Hepatocyte (in vitro differentiated cells): Measurements from ENCODE around the gene PISD.

Experiments used
- EZH2 ChIP-seq: fragments of 200-600 bp; sonication (generic); IDR thresholded peaks from 2 replicates; pipeline ENCODE4 v1.6.1; 2016; ENCODE audit warnings: antibody characterized with exemption, mild to moderate bottlenecking, borderline replicate concordance
- TF ChIP-seq, protein P1 (sequence below): fragments of 200-600 bp; sonication (generic); IDR thresholded peaks from 2 replicates; pipeline ENCODE4 v1.5.1; 2016; ENCODE audit warnings: antibody characterized with exemption, mild to moderate bottlenecking; ENCODE audit not compliant: poor library complexity

DNA sequence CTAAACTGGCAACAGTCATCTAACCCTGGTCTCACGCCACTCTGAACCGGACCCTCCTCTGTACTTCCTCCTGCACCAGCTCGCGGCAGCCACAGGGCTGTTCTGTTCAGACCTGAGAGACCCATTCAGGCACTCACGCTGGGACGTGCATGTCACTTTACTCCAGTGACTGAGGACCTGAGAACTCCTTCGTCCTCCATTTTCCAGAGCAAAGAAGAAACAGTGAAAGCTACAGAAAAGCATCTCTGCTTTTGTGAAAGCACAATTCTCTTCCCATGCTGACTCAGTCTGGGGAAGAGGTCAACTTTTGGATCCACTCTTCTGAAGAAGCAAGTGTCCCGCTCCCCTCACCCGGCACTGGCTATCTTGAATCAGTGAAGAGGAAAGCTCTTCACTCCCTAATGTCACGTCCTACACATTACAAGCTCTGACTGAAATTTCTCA lies 24.5 kb downstream of the PISD start:
- TF ChIP-seq, protein P1, sequence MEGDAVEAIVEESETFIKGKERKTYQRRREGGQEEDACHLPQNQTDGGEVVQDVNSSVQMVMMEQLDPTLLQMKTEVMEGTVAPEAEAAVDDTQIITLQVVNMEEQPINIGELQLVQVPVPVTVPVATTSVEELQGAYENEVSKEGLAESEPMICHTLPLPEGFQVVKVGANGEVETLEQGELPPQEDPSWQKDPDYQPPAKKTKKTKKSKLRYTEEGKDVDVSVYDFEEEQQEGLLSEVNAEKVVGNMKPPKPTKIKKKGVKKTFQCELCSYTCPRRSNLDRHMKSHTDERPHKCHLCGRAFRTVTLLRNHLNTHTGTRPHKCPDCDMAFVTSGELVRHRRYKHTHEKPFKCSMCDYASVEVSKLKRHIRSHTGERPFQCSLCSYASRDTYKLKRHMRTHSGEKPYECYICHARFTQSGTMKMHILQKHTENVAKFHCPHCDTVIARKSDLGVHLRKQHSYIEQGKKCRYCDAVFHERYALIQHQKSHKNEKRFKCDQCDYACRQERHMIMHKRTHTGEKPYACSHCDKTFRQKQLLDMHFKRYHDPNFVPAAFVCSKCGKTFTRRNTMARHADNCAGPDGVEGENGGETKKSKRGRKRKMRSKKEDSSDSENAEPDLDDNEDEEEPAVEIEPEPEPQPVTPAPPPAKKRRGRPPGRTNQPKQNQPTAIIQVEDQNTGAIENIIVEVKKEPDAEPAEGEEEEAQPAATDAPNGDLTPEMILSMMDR = no peak
- TF ChIP-seq EZH2 = no peak
